ENCODE data around the gene ZER1.
"Not testable (repeated sequence)": the region's sequence is repeated elsewhere in the genome, so short reads cannot be mapped to it uniquely, and the experiment has no call there.

The ZER1 gene

GRCh38 chr9:128715436-128715750, 56.3 kb downstream of the ZER1 start:
- DNase-seq (ENCODE audit: low spot score): no peak

- DNase-seq (ENCODE audit: low spot score): no peak
Observed at GRCh38 chr9:128714586-128715435, 56.9 kb downstream of the ZER1 start.

- no peak for DNase-seq (ENCODE audit: low spot score)
Observed at GRCh38 chr9:128713941-128714573, 57.7 kb downstream of the ZER1 start.

- no peak for DNase-seq (ENCODE audit: low spot score)
Observed at GRCh38 chr9:128713411-128713780, 58.3 kb downstream of the ZER1 start.

GRCh38 chr9:128712451-128713410, 59.0 kb downstream of the ZER1 start:
- no peak for DNase-seq (ENCODE audit: low spot score)

GRCh38 chr9:128707446-128707845, 64.3 kb downstream of the ZER1 start:
- no peak for DNase-seq (ENCODE audit: low spot score)

GRCh38 chr9:128706671-128707381, 64.9 kb downstream of the ZER1 start:
- no peak for DNase-seq (ENCODE audit: low spot score)

GRCh38 chr9:128706045-128706444, 65.7 kb downstream of the ZER1 start:
- no peak for DNase-seq (ENCODE audit: low spot score)

GRCh38 chr9:128705051-128705965, 66.4 kb downstream of the ZER1 start:
- no peak for DNase-seq (ENCODE audit: low spot score)

- no peak for DNase-seq (ENCODE audit: low spot score)
Observed at GRCh38 chr9:128704356-128704670, 67.4 kb downstream of the ZER1 start.

GRCh38 chr9:128703616-128704355, 67.9 kb downstream of the ZER1 start:
- no peak for DNase-seq (ENCODE audit: low spot score)

GRCh38 chr9:128702949-128703615, 68.6 kb downstream of the ZER1 start:
- DNase-seq (ENCODE audit: low spot score): peak; percentile 65

- DNase-seq (ENCODE audit: low spot score): peak; percentile 99
Observed at GRCh38 chr9:128702445-128702948, 69.2 kb downstream of the ZER1 start, which contains the start of gene PKN3. TSS of gene PKN3 (plus strand) at chr9:128702503. CDS start at chr9:128702916, 413 bp downstream.

GRCh38 chr9:128701227-128701854, 70.4 kb downstream of the ZER1 start:
- no peak for DNase-seq (ENCODE audit: low spot score)

GRCh38 chr9:128699096-128699795, 72.5 kb downstream of the ZER1 start:
- not testable (repeated sequence) for DNase-seq (ENCODE audit: low spot score)

- no peak for DNase-seq (ENCODE audit: low spot score)
Observed at GRCh38 chr9:128696923-128697707, 74.6 kb downstream of the ZER1 start.

- no peak for DNase-seq (ENCODE audit: low spot score)
Observed at GRCh38 chr9:128694344-128694743, 77.4 kb downstream of the ZER1 start.

All from HuH-7 (cell line).